ENCODE results near the gene ANKS1B.

The ANKS1B gene

DNA sequence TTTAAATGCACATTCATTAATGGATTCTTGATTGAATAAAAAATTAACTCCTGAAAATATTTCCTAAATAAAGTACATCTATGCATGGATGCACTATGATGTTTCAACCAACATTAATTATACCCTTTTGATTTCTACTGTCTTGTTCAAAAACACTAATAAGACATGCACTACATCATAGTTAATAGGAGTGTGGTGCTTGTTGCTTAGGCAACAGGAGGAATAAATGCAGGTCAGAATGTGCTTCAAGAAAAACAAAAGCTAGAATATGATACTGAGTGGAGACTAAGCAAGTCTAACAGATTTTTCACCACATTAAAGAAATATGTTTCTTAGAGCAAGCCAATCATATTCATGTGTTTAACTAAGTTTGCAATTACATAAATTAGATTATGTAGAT lies 833.0 kb downstream of the ANKS1B start:
- DNase-seq: no peak

DNA sequence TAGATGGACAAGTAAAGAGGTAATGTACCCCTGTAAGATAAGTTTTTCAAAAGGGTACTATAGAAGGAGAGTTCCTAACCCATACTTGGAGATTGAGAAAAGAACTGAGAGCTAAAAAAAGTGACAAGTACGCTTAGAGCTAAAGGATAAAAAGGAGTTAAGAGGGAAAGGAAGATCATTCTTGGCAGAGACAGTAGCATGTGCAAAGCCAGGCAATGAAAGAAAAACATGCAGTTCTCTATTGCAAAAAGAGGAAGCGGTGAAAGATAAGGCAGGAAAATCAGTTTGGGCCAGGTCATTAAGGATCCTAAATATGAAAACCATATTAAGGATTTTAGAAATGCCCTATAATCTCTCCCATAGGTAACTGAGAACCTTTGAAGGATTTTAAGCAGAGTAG lies 837.6 kb downstream of the ANKS1B start:
- no peak for DNase-seq

DNA sequence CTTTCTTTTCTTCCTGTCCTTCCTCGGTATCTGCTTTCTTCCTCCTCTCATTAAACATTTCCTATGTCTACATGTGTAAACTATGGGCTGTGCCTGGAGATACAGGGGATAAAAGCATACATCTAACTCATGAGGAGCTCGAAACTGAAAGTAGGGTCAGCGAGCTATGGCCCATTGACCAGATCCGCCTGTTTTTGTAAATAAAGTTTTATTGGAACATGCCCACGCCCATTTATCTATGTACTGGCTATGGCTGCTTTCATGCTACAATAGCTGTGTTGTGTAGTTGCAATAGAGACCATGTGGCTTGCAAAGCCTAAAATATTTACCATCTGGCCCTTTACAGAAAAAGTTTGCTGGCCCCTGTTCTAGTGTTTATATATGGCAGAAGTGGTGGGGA lies 838.0 kb downstream of the ANKS1B start:
- no peak for DNase-seq

- no peak for DNase-seq
These were observed 838.6 kb downstream of the ANKS1B start for GRCh38 chr12:99146185-99146584.

GRCh38 chr12:99142651-99143050 lies 842.1 kb downstream of the ANKS1B start:
- DNase-seq: no peak

GRCh38 chr12:99140017-99140720 lies 844.6 kb downstream of the ANKS1B start:
- DNase-seq: no peak

DNA sequence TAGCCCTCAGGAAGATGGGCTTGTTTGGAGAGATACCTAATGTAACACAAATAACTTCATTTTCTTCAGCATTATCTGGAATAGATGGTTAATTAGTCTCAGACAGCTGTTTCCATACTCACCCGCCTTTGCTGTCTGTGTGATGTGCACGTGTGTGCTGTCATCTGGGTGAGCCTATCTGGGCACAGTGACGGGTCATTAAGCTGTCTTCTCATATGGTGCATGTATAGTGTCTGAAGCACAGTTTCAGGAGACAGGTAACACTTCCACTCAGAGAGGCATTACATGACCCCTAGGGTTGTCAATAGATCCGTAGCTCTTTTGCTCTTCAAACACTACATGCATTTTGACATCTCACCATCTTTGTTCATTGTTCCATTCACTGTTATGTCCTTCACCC lies 846.3 kb downstream of the ANKS1B start:
- no peak for DNase-seq

DNA sequence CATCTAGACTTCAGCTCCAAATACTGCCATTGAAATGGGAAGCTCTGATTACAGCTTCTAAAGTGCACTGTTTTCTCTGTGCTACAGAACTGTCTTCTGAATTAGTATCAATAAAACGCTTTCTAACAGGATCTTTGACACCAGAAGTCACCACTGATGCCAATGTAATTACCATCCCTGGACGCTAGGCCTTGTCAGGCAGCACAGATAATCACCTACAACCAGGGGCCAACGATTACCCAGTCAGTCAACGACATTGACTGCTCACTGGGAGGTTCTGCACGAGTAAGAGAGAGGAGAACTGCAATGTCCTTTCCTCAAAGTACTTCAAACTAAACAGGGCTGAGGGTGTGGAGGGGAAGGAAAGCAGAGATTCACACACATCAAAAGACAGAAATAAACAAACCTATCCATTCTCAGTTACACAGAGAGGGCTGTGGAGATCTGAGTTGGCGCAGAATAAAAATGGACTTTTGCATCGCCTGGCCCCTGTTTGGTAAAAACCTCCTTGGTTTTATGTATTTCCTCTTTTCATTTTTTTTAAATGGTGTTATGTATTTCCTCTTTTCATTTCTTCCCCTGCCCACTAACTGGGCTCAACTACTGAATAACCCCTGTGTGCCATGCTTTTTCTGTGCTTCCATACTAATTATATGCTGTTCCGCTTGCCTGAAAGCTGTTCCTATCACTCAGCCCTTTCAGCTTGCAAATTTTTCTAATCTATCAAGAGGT lies 847.4 kb downstream of the ANKS1B start:
- DNase-seq: no peak

GRCh38 chr12:99136516-99136915 lies 848.2 kb downstream of the ANKS1B start:
- DNase-seq: no peak

GRCh38 chr12:99135376-99135775 lies 849.4 kb downstream of the ANKS1B start:
- DNase-seq: no peak

GRCh38 chr12:99133401-99133800 lies 851.3 kb downstream of the ANKS1B start:
- no peak for DNase-seq

DNA sequence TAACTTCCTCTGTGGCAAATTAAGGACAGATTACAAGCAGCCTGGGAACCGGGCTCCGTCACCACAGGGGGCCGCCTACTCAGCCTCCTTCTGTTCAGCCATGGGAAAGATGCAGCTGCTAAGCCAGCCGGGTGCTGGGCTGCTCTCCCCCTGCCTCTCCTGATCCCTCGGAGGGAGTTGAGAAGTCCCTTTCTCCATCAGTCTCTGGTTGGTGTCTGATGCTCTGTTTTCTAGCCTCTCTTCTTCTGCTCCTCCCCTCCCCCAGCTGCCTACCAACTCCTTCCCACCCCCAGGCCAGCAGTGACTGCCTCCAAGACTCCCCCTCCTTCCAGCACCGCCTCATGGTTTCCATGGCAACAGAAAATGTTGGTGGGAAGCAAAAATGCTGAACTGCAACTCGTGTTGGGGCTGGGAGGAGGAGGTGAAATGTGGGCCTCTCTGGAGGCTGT lies 853.0 kb downstream of the ANKS1B start:
- DNase-seq: no peak

DNA sequence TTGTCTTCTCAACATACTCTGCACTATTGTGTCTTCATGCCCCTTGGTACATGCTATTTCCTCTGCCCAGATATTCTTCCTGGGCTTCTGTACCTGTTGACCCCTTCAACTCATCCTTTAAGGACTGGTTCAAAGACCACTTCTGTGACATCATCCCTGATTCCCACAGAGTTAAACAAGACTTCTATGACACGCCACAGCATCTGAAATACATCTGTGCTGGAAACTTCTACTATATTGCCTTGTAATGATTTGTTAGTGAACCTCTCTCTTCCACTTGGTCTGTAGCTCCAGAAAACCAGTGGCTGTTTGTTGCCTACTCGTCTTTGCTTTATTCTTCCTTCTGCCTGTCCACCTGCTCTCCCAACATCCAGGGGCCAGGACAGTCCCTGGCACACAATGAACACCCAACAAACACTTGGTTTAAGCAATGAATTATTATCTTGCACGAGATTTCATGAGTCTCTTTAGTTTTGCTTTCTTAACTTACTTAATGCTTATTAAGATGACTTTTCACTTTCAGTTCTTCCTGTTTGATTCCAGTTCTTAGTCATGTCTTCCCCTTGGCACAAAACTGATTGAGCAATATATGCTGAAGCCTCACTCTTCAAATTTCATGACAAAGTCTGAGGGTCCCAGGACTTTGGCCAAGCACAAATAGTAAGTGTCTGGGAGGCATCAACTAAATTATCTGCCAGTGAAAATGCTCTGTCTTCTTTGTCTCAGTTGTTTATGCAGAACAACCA lies 853.8 kb downstream of the ANKS1B start:
- DNase-seq: no peak

DNA sequence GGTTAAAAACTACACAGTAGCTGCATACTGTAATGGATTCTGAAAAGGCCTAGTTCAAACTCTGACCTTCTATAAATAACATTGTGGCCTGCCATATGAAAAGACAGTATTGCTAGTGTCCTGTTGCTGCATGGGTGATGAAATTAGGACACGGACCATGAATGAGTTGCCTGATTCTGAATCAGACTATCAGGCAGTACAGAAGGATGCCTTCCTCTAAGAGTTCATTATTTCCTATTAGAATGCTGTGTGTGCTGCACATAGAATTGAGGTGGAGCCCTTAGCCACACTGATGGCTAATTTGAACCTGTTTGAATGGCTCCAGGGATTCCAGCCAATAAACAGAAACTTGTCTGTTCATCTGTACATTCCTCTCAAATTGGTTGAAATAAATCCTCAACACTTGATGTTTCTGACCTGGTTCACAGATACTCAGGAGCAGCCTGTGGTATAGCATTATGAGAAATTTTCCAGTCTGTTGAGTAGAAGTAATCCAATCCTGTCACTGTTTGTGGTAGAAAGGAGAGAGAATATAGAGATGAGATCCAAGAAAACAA lies 856.4 kb downstream of the ANKS1B start:
- no peak for DNase-seq

DNA sequence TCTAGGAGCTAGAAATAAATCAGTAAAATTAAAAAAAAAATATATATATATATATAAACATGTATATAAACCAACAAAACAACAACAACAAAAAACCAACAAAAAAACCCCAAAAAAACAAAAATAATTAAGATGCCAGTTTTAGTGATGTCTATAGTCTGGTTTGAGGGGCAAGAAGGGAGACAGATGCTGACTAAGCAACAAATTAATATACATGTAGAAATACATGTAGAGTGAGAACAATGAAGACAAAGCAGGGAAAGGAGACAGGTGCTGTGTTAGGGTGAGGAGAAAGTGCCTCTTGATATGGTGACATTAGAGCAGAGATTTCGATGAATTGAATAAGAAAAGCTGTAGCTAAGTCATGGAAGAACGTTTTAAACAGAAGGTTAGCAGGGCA lies 861.8 kb downstream of the ANKS1B start:
- DNase-seq: no peak

DNA sequence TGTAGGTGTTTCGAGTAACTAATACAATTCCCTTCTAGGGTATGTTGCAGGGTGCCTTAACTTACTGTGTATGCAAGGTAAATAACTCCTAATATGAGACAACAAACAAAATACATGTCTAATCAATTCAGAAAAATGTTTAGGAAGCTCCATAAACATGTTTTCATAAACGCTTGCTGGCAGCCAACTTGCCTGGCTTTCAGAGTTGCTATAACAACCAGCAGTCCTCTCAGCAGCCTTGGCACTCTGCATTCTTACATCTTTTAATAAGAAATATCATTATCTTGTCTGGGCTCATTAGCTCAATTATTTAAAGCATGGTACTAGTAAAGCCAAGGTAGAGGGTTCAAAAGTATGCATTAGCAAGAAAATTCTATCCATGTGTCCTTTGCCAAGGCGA lies 862.2 kb downstream of the ANKS1B start:
- DNase-seq: no peak

GRCh38 chr12:99121546-99121945 lies 863.2 kb downstream of the ANKS1B start:
- DNase-seq: no peak

- no peak for DNase-seq
These were observed 864.8 kb downstream of the ANKS1B start for GRCh38 chr12:99119943-99120342.

DNA sequence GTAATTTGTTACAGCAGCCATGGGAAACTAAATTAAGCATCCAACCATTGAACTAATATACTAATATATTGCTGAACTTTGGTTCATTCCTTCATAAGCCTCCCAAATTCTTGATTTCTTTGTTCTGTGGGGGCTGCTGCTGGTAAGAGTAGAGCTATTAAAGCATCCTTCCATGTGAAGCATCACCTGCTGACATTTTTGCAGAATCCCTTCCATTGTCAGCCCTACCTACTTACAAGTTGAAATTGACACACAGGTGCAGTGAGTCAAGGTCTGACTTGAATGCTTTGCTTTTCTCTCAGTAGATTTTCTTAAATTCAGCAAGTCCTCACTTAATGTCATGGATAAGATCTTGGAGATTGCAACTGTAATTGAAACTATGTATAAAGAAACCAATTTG lies 865.3 kb downstream of the ANKS1B start:
- DNase-seq: no peak

DNA sequence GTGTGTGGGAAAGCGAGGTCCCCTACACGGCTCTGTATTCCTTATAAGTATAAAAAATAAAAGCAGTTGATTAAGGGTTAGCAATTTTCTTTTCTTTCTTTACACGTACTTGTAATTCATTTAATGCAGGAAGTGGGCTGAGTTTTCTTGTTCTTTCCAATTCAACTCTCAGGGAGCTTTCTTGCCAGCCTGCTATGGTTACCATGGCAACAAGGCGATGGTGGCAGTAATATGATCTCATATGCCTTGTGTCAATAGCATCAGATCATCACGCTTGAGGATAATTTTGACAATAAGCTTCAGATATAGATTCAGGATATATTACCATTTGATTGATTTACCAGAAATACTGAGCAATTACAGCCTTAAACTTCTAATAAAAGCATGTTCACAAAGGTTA lies 873.1 kb downstream of the ANKS1B start:
- no peak for DNase-seq

GRCh38 chr12:99110868-99111267 lies 873.9 kb downstream of the ANKS1B start:
- DNase-seq: no peak

DNA sequence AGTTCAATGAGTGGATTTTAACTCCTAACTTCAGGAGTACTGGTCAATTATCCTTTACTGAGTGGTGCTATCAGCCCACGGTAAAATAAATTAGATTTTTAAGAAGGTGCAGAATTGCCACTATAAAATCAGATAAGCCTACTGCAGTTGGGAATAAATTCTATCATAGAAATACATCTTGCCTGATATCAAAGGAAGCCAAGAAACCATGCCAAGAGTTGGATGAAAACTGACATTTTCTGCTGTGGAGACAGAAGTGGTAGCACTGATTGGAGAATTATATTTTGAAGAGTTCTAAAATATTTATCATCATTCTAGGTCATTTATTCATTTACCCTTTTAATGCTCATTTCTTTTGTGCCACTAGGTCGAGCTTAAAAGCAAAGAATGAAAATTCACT lies 874.5 kb downstream of the ANKS1B start:
- no peak for DNase-seq

GRCh38 chr12:99108924-99109323 lies 875.8 kb downstream of the ANKS1B start:
- no peak for DNase-seq

DNA sequence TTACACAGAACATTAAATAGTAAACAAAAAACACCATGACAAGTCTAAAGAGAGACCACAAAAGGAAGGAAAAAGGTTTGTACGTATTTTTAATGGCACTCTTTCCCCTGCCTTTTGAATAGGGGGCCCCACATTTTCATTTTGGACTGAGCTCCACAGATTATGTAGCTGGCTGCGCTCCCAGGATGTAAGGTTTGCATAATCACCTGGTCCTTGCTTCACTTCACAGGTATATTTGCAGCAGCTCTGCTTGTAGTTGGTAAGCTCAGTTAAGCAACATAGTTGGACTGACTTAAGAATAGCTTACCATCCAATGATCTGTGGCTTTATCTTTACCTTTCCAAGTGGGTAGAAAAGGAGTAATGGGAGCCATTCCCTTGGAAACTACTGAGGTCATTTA lies 885.0 kb downstream of the ANKS1B start:
- no peak for DNase-seq
